HK-2 (cell line): ENCODE measurements around the gene WAC.
"Not testable (repeated sequence)": the region's sequence is repeated elsewhere in the genome, so short reads cannot be mapped to it uniquely, and the experiment has no call there.

Source experiments
- DNase-seq: peaks from one replicate; pipeline ENCODE4 v3.0.0-alpha.2; 2018; ENCODE audit not compliant: unreplicated experiment

The WAC gene

DNA sequence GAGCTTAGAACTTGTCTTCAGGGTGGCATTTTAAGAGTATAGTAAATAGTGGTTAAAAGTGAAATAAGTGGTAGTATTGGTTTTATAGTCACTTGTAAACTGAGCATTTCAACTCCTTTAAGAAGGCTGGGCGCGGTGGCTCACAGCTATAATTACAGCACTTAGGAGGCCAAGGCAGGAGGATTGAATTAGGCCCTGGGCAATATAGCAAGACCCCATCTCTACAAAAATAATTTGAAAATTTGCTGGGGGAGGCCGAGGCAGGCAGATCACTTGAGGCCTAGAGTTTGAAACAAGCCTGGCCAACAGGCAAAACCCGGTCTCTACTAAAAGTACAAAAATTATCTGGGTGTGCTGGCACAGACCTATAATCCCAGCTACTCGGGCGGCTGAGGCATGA is 80.0 kb downstream of the WAC start:
- no peak for DNase-seq

DNA sequence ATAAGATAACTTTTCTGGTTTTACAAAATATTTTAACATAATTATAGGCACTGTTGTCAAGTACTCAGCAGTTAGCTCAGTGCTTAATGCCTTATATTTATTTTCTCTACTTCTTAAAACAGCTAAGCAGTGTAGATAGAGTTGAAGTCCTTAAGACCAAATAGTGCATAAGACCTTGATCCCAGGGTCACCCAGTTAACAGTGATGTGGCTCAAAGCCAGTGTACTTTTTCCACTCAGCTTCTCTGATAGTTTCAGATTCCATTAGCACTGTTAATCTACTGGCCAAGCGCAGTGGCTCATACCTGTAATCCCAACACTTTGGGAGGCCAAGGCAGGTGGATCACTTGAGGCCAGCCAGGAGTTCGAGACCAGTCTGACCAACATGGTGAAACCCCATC is 83.6 kb downstream of the WAC start:
- no peak for DNase-seq

DNA sequence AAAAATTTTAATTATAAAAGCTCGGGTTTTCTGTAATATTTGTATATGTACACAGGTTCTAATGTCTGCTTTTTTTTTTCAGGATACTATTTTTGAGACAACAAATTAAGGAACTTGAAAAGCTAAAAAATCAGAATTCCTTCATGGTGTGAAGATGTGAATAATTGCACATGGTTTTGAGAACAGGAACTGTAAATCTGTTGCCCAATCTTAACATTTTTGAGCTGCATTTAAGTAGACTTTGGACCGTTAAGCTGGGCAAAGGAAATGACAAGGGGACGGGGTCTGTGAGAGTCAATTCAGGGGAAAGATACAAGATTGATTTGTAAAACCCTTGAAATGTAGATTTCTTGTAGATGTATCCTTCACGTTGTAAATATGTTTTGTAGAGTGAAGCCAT is 86.5 kb downstream of the WAC start:
- no peak for DNase-seq

DNA sequence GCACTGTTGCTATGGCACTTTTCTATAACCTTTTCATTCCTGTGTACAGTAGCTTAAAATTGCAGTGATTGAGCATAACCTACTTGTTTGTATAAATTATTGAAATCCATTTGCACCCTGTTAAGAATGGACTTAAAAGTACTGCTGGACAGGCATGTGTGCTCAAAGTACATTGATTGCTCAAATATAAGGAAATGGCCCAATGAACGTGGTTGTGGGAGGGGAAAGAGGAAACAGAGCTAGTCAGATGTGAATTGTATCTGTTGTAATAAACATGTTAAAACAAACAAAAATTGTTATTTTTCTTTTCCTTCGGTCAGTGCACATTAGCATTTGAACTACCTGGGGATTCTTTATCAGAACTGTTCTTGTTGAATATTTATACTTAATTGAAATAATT is 87.3 kb downstream of the WAC start:
- no peak for DNase-seq

DNA sequence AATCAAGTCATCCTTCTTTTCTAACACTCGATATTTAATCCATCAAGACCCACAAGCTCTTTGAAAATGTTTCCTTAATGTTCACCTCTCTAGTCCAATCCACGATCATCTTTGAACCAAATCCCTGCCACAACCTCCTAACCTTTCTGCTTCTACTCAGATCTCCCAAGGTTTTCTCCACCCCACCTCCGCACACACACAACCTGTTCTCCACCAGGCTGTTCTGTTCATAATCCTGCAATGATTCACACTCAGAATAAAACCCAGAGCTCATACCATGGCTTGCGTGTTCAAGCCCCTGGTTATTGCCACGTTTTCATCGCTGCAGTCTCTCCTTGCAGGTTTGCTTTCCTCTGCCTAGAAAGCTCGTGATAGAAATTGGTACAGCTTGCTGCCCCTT is 90.6 kb downstream of the WAC start:
- no peak for DNase-seq

DNA sequence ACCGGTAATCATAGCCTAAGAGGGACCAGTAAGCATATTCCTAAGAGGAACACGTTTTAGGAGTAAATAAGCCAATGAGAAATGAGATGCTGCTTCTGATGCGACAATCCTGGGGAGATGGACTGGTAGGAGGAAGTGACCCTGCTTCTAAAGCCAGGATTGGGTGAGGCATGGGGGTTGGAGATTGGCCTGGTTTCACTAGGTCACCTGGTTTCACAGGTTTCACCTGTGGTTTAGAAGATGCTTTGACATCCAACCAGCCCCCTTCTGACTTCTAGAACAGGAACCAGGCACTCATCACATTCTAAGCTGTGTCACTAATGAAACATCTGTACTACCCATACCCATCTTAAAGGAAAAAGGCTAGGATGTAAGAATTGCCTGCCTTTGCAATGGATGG is 91.4 kb downstream of the WAC start:
- no peak for DNase-seq

DNA sequence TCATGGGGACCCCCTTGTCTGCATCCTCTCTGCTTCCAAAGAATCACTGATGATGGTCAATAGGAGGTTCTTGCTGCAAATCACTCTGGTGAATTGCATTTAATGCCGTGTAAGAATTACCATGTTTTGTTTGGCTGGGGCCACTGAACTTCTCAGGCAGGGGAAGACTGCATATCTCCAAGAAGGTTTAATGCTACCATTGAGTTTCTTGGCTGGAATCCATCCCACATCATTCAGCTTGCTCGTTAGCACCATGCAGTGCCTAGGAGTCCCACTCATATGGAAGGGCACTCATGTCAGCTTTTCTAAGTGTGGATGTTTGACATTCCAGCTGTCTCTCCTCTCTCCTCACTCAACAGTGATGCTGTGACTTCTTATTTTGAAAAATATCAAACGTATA is 94.2 kb downstream of the WAC start:
- no peak for DNase-seq

DNA sequence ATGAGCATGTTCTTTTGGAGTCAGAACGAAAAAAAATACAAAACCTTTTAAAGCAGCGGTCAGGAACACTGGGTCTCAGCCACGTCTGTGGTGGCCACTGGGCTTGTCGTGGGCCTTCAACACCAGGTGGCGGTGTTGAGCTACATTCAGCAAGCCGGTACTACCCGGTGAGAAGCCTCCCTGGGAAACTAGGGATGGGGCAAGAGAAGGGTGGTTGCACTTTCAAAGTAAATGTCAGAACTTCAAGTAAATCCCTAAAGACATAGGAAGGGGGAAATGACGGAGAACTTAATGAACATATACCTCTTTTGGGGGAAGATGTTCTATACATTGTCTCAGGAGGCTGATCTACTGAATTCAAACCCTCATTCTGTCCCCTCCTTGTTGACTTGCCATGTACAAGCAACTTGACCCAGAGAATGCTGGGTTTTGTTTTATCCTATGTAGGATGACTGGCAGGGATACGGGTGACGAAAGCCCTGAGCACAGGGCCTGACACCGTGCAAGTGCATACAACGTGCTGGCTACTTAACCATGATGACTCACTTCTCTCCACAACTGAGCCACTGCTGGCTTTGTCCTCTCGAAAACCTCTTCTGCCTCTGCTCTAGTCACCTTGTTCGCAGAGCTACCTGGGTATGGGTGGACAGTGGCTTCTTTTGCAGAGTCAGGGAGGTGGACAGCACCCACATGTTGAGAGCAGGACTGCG is 95.4 kb downstream of the WAC start:
- peak; percentile 53 for DNase-seq

DNA sequence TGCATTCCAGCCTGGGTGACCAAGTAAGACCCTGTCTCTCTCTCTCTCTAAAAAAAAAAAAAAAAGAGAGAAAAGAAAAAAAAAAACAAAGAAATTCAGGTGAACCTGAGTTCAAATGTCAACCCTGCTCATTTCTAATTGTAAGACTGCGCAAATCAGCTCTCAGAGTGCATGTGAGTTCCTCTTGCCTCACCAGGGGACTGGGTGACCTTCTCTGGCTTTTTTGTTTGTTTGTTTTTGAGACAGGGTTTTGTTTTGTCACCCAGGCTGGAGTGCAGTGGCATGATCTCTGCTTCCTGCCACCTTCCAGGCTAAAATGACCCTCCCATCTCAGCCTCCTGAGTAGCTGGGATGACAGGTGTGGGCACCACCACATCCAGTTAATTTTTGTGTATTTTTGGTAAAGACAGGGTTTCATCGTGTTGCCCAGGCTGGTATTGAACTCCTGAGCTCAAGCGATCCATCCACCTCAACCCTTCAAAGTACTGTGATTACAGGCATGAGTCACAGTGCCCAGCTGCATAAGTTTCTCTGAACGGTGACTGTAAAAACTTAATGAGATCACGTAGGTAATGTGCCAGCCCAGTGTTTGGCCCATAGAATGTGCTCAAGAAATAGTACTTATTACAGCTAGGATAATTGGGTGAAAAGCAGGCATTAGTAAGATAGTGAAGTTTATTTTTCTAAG is 99.1 kb downstream of the WAC start:
- DNase-seq, result no peak

DNA sequence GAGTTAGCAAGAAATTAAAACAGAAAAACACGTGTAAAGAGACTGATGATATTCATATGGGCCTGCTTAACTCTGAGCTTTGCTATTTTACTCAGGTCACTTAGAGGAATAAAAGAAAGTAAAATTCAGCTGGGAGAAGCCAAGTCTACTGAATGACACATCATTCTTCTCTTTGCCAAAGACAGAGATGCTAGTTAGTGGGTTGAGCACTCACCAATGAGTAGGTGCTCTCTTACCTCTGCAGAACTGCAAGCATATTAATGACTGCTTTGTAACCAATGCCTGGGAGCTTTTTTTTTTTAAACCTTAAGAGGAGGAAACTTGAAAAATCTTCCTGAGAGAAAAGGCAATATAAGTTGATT is 99.6 kb downstream of the WAC start:
- no peak for DNase-seq

DNA sequence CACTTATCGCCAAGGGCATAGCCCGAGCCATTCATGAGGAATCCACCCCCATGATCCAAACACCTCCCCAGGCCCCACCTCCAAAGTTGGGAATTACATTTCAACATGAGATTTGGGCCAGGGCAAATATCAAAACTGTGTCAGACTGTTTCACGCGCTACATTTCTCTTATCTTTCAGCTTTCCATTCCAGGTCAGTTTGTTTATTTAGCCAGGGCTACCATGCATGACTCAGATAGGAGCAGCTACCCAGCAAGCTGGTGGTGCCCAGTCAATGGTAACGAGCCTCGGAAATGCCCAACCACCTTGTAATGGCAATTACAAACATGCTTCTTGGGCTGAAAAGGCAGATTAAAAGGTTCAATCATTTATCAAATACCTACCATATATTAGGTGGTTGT is 100.8 kb downstream of the WAC start:
- no peak for DNase-seq

DNA sequence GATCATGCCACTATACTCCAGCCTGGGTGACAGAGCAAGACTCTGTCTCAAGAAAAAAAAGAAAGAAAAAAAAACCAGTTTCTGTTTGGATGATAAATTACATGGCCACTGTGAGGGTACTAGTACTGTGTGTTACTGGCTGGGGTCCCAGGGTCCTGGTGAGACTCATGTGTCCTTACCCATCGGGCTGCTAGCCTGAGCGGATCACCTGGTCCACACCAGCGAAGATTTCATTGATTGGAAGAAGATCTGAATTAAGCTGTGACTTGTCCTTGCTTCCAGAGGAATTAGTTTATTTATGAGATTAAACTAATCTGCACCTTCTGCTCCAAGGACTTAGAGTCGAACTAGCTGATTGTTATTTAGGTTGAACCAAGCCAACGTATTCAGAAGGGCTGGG is 104.4 kb downstream of the WAC start:
- DNase-seq, result no peak

DNA sequence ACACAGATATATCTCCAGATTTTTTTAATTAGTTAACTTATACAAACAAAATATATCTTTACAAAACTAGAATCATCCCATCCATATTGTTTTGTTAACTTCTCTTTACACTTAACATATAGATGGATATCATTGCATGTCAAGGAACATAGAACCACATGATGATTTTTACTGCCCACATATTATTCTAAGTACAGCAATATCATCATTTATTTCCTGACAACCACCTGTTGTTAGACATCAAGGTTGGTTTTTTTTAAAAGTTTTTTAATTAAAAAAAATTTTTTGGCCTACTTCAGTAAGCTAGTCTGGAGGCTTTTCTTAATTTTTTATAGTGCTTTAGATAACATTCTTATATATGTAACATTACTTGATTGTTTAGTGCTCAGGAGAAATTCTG is 105.5 kb downstream of the WAC start:
- no peak for DNase-seq

DNA sequence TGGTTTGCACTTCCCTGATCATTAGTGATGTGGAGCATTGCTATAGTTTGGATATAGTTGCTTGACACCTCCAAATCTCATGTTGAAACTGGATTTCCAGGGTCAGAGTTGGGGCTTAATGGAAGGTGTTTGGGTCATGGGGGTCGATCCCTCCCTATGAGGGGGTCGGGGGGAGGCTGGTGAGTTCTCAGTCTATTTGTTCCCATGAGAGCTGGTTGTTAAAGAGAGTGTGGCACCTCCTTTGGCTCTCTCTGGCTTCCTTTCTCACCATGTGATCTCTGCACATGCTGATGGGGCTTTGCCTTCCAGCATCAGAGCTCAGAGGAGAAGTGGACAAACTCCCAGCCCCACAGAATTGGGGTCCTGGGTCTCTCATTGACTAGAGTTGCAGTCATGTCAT is 107.6 kb downstream of the WAC start:
- DNase-seq, result no peak

DNA sequence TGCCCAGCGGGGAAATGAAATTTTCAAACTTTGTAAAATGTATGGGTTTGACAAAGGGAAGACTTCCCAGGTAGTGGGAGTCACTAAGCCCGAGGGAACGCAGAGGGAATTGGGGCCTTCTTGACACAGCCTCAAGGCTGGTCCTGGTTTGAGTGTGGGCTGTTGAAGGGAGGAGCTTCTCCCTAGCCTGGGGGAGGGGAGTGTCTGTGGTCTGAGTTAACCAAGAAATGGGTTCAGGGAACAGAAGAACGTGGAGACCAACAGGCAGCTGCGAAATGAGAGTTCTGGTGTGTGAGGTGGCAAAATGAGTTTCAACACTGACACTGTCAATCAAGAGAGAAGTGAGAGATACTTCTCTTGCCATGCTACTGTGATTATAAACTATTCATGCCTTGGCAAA is 111.7 kb downstream of the WAC start:
- no peak for DNase-seq

DNA sequence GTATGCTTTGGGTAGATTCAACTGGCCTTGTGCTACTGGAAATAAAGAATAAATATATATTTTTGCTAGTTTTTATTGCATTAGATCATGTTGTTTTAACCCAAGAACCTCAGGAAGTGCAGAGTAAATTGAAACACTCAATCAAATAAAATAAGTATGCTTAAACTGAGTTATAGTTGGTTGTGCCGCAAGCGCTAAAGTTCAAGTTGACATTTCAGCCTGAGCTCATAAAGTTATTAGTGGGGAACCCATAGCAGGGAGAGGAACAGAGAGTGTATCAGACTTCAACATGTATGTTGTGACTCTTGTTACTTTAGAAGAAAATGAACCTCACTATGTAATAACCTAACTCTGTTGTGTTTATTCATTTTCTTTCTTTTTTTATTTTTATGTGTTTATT is 119.2 kb downstream of the WAC start:
- no peak for DNase-seq

DNA sequence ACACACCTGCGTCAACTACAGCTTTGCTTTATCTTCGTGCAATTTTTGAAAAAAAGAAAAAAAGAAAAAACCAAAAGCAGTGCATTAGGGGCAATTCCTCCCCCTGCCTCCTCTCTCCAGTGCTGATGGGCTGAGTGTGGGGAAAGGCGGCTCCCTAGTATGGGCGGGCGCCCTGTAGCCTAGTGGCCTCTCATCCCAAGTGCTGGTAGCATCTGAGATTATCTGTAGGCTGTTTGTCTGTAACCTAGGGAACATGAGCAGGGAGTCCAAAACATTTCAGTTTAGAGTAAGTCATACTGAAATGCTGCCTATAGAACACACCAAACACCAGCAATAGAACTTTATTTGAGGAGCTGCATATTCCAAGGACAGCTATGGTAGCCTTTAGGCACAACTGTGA is 119.8 kb downstream of the WAC start:
- no peak for DNase-seq

DNA sequence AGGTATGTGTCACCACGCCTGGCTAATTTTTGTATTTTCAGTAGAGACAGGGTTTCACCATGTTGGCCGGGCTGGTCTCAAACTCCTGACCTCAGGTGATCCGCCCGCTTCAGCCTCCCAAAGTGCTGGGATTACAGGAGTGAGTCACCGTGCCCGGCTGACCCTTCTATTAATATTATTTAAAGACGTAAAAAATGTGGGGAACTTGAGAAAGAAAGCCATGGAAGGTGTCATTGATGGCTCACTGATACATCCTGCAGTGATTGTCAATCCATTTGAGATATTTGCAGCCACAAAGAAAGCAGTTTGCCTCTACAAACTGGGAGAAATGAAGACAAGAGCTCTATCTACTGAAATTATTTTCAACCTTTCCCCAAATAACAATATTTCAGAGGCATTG is 125.9 kb downstream of the WAC start:
- DNase-seq, result not testable (repeated sequence)

DNA sequence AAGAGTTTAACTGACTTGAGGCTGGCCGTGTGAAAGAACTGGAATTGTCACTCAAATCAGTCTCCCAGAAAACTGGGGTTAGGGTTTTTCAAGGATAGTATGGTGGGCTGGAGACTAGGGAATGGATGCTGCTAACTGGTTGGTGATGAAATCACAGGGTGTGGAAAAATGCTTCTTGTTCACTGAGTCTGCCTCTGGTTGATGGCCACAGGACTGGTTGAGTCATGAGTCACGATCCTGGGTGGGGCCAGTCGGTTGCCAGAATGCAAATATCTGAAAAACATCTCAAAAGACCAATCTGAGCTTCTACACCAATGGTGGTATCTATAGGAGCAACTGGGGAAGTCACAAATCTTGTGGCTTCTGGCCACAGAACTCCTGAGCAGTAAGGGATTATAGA is 128.1 kb downstream of the WAC start:
- DNase-seq, result no peak

DNA sequence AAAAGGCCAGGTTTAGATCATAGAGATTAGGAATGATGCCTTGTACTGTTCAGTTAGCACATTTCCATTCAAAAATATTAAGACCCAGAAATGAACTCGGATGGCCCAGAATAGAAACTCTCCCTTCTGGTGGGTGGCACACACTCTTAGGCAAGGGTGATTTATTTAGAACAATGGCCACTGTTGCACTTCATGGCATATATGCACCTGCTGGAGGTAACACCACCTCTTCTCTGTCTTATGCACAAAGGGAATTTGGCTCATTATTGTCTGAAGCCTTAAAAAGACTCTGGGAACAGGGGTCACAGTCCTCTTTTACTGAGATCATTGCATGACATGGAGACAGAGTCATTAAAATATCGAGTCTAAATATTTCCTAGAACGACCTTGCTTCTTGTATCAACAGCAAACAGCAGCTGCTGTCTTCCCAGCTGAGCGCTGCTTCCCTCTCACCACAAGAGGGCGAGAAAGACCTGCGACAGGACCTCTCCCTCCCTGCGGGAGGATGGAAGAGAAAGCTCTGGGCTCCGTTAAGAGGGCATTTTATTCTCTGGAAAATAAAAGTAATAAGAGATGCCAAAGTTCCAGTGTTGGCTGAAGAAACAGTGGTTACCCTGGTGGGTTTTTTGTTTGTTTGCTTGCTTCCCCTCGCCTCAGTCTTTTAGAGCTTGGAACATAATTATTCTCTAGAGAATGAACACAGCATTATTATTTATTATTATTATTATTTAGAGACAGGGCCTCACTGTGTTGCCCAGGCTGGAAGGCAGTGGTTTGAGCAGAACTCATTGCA is 130.9 kb downstream of the WAC start:
- DNase-seq, result peak; percentile 45

DNA sequence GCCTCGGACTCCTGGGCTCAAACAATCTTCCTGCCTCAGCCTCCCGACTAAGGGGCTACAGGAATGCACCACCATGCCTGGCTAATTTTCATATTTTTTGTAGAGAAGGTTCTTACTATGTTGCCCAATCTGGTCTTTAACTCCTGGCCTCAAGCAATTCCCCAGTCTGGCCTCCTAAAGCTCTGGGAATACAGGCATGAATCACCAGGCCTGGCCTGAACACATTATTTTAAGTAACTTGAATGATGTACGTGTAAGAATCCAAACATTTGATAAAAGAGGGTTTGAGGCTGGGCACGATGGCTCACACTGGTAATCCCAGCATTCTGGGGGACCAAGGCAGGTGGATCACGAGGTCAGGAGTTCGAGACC is 131.4 kb downstream of the WAC start:
- DNase-seq, result no peak

DNA sequence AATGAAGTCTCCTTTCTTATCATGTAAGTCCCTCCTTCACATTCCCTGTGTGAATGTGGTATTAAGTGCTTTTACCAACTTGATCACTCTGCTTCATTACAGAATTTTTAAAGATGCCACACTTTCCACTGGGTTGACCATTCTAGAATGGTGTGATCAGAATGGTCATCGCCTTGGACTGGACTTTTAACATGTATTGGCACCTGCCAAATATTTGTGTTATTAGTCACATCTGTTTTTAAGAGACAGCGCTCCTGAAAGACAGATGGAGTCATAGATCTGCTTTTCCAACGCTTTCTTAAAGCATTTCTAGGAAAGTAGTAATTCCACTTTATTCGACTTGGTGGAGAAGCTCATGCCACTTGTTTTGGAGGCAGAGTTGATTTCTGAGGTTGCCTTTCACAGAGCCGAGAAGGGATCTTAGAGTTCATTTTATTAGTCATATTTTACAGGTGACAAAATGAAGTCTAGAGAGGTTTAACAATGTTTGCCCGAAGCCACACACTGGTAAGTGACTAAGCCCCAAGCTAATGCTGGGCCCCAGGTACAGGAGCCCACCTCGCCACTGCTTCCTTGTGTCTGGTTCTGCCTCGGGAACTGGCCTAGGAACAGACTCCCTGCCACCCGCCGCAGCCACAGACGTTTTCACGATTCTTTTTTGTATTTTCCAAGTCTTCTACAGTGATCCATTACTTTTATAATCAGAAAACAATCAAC is 134.0 kb downstream of the WAC start:
- DNase-seq, result no peak
